C1 segment of cervical spinal cord (tissue), 14 donors: ENCODE results near the gene DET1.
A peak's percentile ranks its signal among the peaks of the same experiment; 100 is the strongest.
"Not testable (repeated sequence)": the region's sequence is repeated elsewhere in the genome, so short reads cannot be mapped to it uniquely, and the experiment has no call there.

Source experiments
- DNase-seq, 14 donors: peaks; one replicate each; lab custom pipeline; 2025; lab: John Stamatoyannopoulos, UW

Gene DET1

GRCh38 chr15:88497109-88497765 lies 49.2 kb downstream of the DET1 start:
- peak in 1 of 14 donors; percentile 67 for DNase-seq

- DNase-seq, result no peak
Observed at GRCh38 chr15:88493844-88494243, 52.6 kb downstream of the DET1 start.

- peak in 1 of 14 donors; percentile 42 for DNase-seq
Observed at GRCh38 chr15:88491158-88491557, 55.3 kb downstream of the DET1 start.

GRCh38 chr15:88490036-88490435 lies 56.4 kb downstream of the DET1 start:
- no peak for DNase-seq

- no peak for DNase-seq
Observed at GRCh38 chr15:88489321-88489720, 57.2 kb downstream of the DET1 start.

- no peak for DNase-seq
Observed at GRCh38 chr15:88487796-88488523, 58.5 kb downstream of the DET1 start.

GRCh38 chr15:88487178-88487795 lies 59.2 kb downstream of the DET1 start:
- no peak for DNase-seq

- peak in 4 of 14 donors; percentile 12 to 53 (median 22) for DNase-seq
Observed at GRCh38 chr15:88484682-88485331, 61.7 kb downstream of the DET1 start.

- no peak for DNase-seq
Observed at GRCh38 chr15:88482263-88482662, 64.2 kb downstream of the DET1 start.

- DNase-seq, result peak in 1 of 14 donors; percentile 82
Observed at GRCh38 chr15:88480981-88481380, 65.5 kb downstream of the DET1 start.

- DNase-seq, result no peak
Observed at GRCh38 chr15:88479169-88479568, 67.3 kb downstream of the DET1 start.

- no peak for DNase-seq
Observed at GRCh38 chr15:88477904-88478303, 68.6 kb downstream of the DET1 start.

GRCh38 chr15:88477126-88477525 lies 69.4 kb downstream of the DET1 start:
- DNase-seq, result no peak

- peak in 10 of 14 donors; percentile 14 to 72 (median 34) for DNase-seq
Observed at GRCh38 chr15:88476635-88477060, 69.8 kb downstream of the DET1 start.

- not testable (repeated sequence) for DNase-seq
Observed at GRCh38 chr15:88473661-88474293, 72.7 kb downstream of the DET1 start.

- DNase-seq, result no peak
Observed at GRCh38 chr15:88472225-88472624, 74.3 kb downstream of the DET1 start.

GRCh38 chr15:88470625-88471372 lies 75.7 kb downstream of the DET1 start:
- DNase-seq, result no peak

GRCh38 chr15:88469321-88469720 lies 77.2 kb downstream of the DET1 start:
- DNase-seq, result no peak

GRCh38 chr15:88468721-88469120 lies 77.8 kb downstream of the DET1 start:
- not testable (repeated sequence) for DNase-seq

- DNase-seq, result no peak
Observed at GRCh38 chr15:88467935-88468528, 78.4 kb downstream of the DET1 start.
